Astrocyte (in vitro differentiated cells and primary cell): ENCODE data around the gene RB1. TPM values are rescaled to one million over a fixed set of nuclear protein-coding genes. Genes with fewer than 3 reads are reported as not detected.

Experiments used
- DNase-seq: peaks from one replicate; pipeline ENCODE4 v3.0.0-alpha.2; 2010; ENCODE audit warnings: low read depth
- FAIRE-seq: peaks from 2 replicates; lab custom pipeline; 2011; peaks lifted over from hg19 to GRCh38; lab: Jason Lieb, UNC
- H2AFZ ChIP-seq: 2 replicates; pipeline ENCODE4 v1.6.0; 2012; ENCODE audit warnings: low read depth, low read length, inconsistent platforms
- H3K27ac ChIP-seq: 2 replicates; pipeline ENCODE4 v1.5.1; 2011; ENCODE audit warnings: low read depth, low read length, inconsistent platforms
- H3K27me3 ChIP-seq: 2 replicates; pipeline ENCODE4 v1.6.0; 2011; ENCODE audit warnings: low read length, inconsistent platforms; ENCODE audit not compliant: insufficient read depth
- H3K36me3 ChIP-seq: 2 replicates; pipeline ENCODE4 v1.5.1; 2011; ENCODE audit warnings: low read length, inconsistent platforms; ENCODE audit not compliant: insufficient read depth
- H3K4me1 ChIP-seq: 2 replicates; pipeline ENCODE4 v1.5.1; 2011; ENCODE audit warnings: low read length, inconsistent platforms; ENCODE audit not compliant: insufficient read depth
- H3K4me2 ChIP-seq: 2 replicates; pipeline ENCODE4 v1.6.0; 2012; ENCODE audit warnings: low read length, inconsistent platforms
- H3K4me3 ChIP-seq: 2 replicates; pipeline ENCODE4 v1.5.1; 2011; ENCODE audit warnings: low read depth, mild to moderate bottlenecking, low read length, inconsistent platforms; ENCODE audit not compliant: insufficient read depth
- H3K79me2 ChIP-seq: 2 replicates; pipeline ENCODE4 v1.6.0; 2012; ENCODE audit warnings: mild to moderate bottlenecking, low read length, inconsistent platforms; ENCODE audit not compliant: insufficient read depth
- H3K9ac ChIP-seq: 2 replicates; pipeline ENCODE4 v1.6.0; 2012; ENCODE audit warnings: mild to moderate bottlenecking, low read length, inconsistent platforms
- H3K9me3 ChIP-seq: 2 replicates; pipeline ENCODE4 v1.5.1; 2012; ENCODE audit warnings: low read depth, mild to moderate bottlenecking, low read length, inconsistent platforms; ENCODE audit not compliant: insufficient read depth
- H4K20me1 ChIP-seq: 2 replicates; pipeline ENCODE4 v1.6.0; 2012; ENCODE audit warnings: low read length, inconsistent platforms; ENCODE audit not compliant: insufficient read depth
- H3K27ac Mint-ChIP-seq: one replicate; pipeline ENCODE4 v1.8.0; 2021; ENCODE audit warnings: mild to moderate bottlenecking, mixed read lengths; ENCODE audit not compliant: unreplicated experiment
- H3K27me3 Mint-ChIP-seq: one replicate; pipeline ENCODE4 v1.8.0; 2021; ENCODE audit warnings: low read depth, mixed read lengths; ENCODE audit not compliant: unreplicated experiment
- H3K36me3 Mint-ChIP-seq: one replicate; pipeline ENCODE4 v1.8.0; 2021; ENCODE audit warnings: low read depth, mixed read lengths; ENCODE audit not compliant: unreplicated experiment
- H3K4me1 Mint-ChIP-seq: one replicate; pipeline ENCODE4 v1.8.0; 2021; ENCODE audit warnings: low read depth, mixed read lengths; ENCODE audit not compliant: unreplicated experiment
- H3K4me3 Mint-ChIP-seq: one replicate; pipeline ENCODE4 v1.8.0; 2021; ENCODE audit warnings: mild to moderate bottlenecking, moderate library complexity, mixed read lengths; ENCODE audit not compliant: unreplicated experiment
- H3K9me3 Mint-ChIP-seq: one replicate; pipeline ENCODE4 v1.8.0; 2021; ENCODE audit warnings: mild to moderate bottlenecking, mixed read lengths; ENCODE audit not compliant: unreplicated experiment
- EZH2 ChIP-seq: IDR thresholded peaks from 2 replicates; pipeline ENCODE4 v1.6.1; 2012; ENCODE audit warnings: mild to moderate bottlenecking, low read length, inconsistent platforms; ENCODE audit not compliant: insufficient read depth
- total RNA-seq: library from RNA; stranded (reverse); gene quantifications from 2 replicates; pipeline ENCODE4 v1.2.1, GENCODE V29; 2021
- TF ChIP-seq, protein P1 (sequence below): IDR thresholded peaks from 2 replicates; pipeline ENCODE4 v1.5.1; 2011; ENCODE audit warnings: low read depth, mild to moderate bottlenecking, inconsistent platforms, low read length, moderate library complexity; ENCODE audit not compliant: insufficient read depth

Gene RB1
- total RNA-seq, 1 donor from 2014 or later = 32.7 TPM

DNA sequence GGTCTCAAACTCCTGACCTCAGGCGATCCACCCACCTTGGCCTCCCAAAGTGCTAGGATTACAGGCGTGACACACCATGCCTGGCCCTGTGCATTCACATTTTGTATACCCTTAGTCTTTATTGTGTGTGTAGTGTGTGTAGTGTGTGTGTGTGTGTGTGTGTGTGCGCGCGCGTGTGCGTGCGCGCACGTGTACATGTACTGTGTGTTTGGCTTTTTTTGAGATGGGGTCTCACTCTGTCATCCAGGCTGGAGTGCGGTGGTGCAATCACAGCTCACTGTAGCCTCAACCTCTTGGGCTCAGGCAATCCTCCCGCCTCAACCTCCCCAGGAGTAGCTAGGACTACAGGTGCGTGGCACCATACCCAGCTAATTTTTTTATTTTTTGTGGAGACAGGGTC, 48.5 kb upstream of the RB1 start:
- H3K36me3 Mint-ChIP-seq = peaks cover 7% of the 10 kb centered on the region
- no peaks in the 10 kb centered on the region for H3K27me3 Mint-ChIP-seq
- H3K9me3 Mint-ChIP-seq = no peaks in the 10 kb centered on the region
- peaks cover 32% of the 10 kb centered on the region for H3K79me2 ChIP-seq
- no peaks in the 10 kb centered on the region for H3K9me3 ChIP-seq
- H3K27ac Mint-ChIP-seq = no peak overlapping the region
- DNase-seq = no peak
- no peak overlapping the region for H3K4me2 ChIP-seq
- H3K36me3 ChIP-seq = peaks cover 23% of the 10 kb centered on the region
- H3K4me1 ChIP-seq = no peaks in the 10 kb centered on the region
- H3K27me3 ChIP-seq = no peaks in the 10 kb centered on the region
- no peak overlapping the region for H3K4me3 ChIP-seq
- no peak for FAIRE-seq
- peaks cover 19% of the 10 kb centered on the region for H4K20me1 ChIP-seq
- no peak overlapping the region for H3K4me3 Mint-ChIP-seq
- TF ChIP-seq, protein P1, sequence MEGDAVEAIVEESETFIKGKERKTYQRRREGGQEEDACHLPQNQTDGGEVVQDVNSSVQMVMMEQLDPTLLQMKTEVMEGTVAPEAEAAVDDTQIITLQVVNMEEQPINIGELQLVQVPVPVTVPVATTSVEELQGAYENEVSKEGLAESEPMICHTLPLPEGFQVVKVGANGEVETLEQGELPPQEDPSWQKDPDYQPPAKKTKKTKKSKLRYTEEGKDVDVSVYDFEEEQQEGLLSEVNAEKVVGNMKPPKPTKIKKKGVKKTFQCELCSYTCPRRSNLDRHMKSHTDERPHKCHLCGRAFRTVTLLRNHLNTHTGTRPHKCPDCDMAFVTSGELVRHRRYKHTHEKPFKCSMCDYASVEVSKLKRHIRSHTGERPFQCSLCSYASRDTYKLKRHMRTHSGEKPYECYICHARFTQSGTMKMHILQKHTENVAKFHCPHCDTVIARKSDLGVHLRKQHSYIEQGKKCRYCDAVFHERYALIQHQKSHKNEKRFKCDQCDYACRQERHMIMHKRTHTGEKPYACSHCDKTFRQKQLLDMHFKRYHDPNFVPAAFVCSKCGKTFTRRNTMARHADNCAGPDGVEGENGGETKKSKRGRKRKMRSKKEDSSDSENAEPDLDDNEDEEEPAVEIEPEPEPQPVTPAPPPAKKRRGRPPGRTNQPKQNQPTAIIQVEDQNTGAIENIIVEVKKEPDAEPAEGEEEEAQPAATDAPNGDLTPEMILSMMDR = no peak
- TF ChIP-seq EZH2 = no peak
- H2AFZ ChIP-seq = no peak overlapping the region
- H3K4me1 Mint-ChIP-seq = peaks cover 11% of the 10 kb centered on the region
- no peak overlapping the region for H3K9ac ChIP-seq
- no peak overlapping the region for H3K27ac ChIP-seq

DNA sequence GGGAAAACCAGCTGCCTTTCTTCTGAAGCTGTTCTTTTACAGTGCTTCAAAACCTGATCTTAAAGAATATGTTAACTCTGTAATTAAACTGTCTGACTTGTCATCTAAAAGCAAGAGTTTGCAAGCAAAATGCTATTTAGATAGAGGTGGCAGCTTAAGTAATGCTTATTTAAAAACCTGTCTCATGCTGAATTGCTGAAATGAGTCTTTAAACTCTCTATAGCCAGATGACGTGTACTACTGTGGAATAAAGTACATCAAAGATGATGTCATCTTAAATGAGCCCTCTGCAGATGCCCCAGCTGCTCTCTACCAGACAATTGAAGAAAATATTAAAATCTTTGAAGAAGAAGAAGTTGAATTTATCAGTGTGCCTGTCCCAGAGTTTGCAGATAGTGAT, 47.6 kb upstream of the RB1 start:
- Histone ChIP-seq H3K4me1 (no peaks in the 10 kb centered on the region), H3K79me2 (peaks cover 25% of the 10 kb centered on the region), H3K9me3 (no peaks in the 10 kb centered on the region), H3K9ac (no peak overlapping the region), H3K27me3 (no peaks in the 10 kb centered on the region), H3K36me3 (peaks cover 27% of the 10 kb centered on the region), H3K4me3 (no peak overlapping the region), H4K20me1 (peaks cover 19% of the 10 kb centered on the region), H2AFZ (no peak overlapping the region), H3K27ac (no peak overlapping the region), H3K4me2 (no peak overlapping the region)
- H3K4me3 Mint-ChIP-seq = no peak overlapping the region
- no peaks in the 10 kb centered on the region for H3K9me3 Mint-ChIP-seq
- peaks cover 11% of the 10 kb centered on the region for H3K36me3 Mint-ChIP-seq
- peaks cover 11% of the 10 kb centered on the region for H3K4me1 Mint-ChIP-seq
- TF ChIP-seq, protein P1 = no peak
- no peak for TF ChIP-seq EZH2
- DNase-seq (no peak), FAIRE-seq (no peak)
- no peak overlapping the region for H3K27ac Mint-ChIP-seq
- H3K27me3 Mint-ChIP-seq = no peaks in the 10 kb centered on the region

DNA sequence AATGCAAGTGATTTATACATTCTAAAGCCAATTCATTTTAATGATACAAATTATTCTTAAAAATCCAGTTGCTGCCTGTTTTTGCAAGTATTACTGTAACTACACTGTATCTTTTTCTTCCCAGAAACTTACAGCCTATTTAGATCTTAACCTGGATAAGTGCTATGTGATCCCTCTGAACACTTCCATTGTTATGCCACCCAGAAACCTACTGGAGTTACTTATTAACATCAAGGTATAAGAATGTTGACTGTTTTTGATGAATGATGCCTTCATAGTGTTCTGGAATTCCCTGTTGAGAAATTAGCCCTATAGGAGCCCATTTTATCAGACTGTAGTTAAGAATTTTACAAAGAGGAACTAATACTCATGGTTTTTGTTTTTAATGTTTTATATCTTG, 45.5 kb upstream of the RB1 start:
- H3K27me3 Mint-ChIP-seq = no peaks in the 10 kb centered on the region
- Histone ChIP-seq H4K20me1 (peaks cover 7% of the 10 kb centered on the region), H3K4me3 (no peak overlapping the region), H3K9me3 (no peaks in the 10 kb centered on the region), H3K4me1 (no peaks in the 10 kb centered on the region), H3K27ac (no peak overlapping the region), H3K4me2 (no peak overlapping the region), H2AFZ (no peak overlapping the region), H3K9ac (no peak overlapping the region), H3K36me3 (peaks cover 32% of the 10 kb centered on the region), H3K27me3 (no peaks in the 10 kb centered on the region), H3K79me2 (peaks cover 5% of the 10 kb centered on the region)
- peaks cover 11% of the 10 kb centered on the region for H3K36me3 Mint-ChIP-seq
- DNase-seq (no peak), FAIRE-seq (no peak)
- TF ChIP-seq, protein P1 = no peak
- TF ChIP-seq EZH2 = no peak
- no peak overlapping the region for H3K4me3 Mint-ChIP-seq
- no peak overlapping the region for H3K27ac Mint-ChIP-seq
- H3K9me3 Mint-ChIP-seq = no peaks in the 10 kb centered on the region
- H3K4me1 Mint-ChIP-seq = peaks cover 10% of the 10 kb centered on the region
